ENCODE measurements around the gene SHISA6.

- TF ChIP-seq, protein P1, sequence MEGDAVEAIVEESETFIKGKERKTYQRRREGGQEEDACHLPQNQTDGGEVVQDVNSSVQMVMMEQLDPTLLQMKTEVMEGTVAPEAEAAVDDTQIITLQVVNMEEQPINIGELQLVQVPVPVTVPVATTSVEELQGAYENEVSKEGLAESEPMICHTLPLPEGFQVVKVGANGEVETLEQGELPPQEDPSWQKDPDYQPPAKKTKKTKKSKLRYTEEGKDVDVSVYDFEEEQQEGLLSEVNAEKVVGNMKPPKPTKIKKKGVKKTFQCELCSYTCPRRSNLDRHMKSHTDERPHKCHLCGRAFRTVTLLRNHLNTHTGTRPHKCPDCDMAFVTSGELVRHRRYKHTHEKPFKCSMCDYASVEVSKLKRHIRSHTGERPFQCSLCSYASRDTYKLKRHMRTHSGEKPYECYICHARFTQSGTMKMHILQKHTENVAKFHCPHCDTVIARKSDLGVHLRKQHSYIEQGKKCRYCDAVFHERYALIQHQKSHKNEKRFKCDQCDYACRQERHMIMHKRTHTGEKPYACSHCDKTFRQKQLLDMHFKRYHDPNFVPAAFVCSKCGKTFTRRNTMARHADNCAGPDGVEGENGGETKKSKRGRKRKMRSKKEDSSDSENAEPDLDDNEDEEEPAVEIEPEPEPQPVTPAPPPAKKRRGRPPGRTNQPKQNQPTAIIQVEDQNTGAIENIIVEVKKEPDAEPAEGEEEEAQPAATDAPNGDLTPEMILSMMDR (IDR thresholded peaks at IDR 0.05) = no peak
- TF ChIP-seq POLR2A (IDR thresholded peaks at IDR 0.05) = no peak
Measured at GRCh38 chr17:11511696-11512095, 270.7 kb downstream of the SHISA6 start.

All from thyroid gland (tissue), 4 donors.